Inflammatory macrophage (primary cell): ENCODE measurements around the gene CD59.
"Not testable (repeated sequence)": the region's sequence is repeated elsewhere in the genome, so short reads cannot be mapped to it uniquely, and the experiment has no call there.

Experiments used
- DNase-seq, 2 donors: peaks; one replicate each; pipeline ENCODE4 v3.0.0-alpha.2; 2020 to 2022

Gene CD59

DNA sequence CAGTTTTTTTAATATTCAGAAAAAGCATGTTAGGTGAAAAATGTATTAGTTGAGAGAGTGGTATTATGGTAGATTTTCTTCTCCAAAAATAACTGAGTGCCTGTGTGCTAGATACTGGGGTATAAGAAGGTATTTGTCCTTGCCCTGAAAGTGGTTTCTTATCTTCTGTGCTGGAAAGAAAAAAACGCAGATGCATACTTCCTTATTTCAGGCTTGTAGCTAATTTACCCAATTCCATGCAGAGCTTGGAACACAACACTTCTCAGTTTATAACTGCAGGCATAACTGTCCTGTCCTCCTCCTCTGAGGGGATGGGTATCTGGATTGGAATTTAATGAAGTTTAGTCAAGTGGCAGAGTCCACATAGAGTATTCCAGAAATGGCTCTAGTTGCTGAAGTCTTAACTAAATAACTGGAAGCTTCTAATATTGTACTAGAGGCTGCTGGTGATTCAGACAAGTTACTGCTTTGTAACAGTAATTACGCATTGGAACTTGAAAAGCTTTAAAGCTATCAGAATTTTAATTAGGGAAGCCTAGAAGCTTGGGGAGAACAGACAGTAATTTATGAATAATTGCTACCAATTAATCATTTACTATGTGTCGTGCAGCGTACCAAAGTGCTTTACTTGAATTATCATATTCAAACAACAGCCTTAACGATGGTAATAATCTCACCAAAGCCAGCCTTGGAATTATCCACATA is 22.9 kb downstream of the CD59 start:
- no peak for DNase-seq

DNA sequence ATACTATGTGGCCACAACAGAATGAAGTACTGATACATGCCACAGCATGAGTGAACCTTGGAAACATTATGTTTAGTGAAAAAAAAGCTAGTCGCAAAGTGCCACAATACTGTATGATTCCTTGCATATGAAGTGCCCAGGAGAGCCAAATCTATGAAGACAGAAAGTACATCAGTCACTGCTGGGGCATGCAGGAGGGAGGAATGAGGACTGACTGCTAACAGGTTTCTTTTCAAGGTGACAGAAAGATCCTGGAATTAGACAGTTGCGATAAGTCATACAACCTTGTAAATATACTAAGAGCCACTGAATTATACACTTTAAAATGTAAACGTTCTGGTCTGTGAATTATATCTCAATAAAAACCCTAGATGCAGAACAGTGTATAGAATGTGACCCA is 23.8 kb downstream of the CD59 start:
- no peak for DNase-seq

DNA sequence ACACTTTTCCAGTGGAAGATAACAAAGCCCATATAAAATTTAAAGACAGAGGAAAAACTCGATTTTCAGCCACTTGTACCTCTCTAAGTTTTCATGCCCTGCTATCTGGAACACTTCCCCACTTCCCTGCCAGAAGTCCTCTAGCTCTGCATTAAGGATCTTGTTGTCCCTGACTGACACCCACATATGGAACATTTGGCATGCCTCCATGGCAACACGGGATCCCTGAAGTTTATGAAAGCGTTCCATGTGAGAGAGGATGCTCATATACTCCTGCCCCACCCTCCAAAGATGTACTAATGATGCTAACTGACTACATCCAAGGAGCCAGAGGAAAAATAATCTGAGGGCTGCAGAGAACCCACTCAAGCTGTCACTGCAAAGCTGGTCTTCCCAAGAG is 26.8 kb downstream of the CD59 start:
- DNase-seq: no peak

- DNase-seq: no peak
Measured at GRCh38 chr11:33708985-33709384, 27.2 kb downstream of the CD59 start.

- DNase-seq: not testable (repeated sequence)
Measured at GRCh38 chr11:33707831-33708230, 28.4 kb downstream of the CD59 start.

DNA sequence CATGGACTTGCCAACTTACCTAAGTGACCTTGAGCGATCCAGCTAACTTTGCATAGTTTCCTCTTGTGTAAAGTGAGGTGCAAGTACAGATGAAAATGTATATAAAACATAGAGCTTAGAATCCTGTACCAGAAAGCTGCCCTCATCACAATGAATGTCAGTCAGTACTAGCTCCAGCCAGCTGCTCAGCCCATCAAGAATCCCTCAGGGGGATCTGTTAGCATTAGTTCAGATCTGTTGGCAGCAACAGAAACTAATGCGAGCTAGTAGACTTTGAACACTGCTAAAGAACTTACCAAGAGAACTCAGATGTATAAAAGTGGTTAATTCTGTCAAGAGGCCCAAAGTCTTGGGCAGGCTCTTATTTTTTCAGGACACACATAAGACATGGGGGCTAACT is 29.3 kb downstream of the CD59 start:
- DNase-seq: no peak

GRCh38 chr11:33706546-33706945 is 29.7 kb downstream of the CD59 start:
- DNase-seq: no peak

DNA sequence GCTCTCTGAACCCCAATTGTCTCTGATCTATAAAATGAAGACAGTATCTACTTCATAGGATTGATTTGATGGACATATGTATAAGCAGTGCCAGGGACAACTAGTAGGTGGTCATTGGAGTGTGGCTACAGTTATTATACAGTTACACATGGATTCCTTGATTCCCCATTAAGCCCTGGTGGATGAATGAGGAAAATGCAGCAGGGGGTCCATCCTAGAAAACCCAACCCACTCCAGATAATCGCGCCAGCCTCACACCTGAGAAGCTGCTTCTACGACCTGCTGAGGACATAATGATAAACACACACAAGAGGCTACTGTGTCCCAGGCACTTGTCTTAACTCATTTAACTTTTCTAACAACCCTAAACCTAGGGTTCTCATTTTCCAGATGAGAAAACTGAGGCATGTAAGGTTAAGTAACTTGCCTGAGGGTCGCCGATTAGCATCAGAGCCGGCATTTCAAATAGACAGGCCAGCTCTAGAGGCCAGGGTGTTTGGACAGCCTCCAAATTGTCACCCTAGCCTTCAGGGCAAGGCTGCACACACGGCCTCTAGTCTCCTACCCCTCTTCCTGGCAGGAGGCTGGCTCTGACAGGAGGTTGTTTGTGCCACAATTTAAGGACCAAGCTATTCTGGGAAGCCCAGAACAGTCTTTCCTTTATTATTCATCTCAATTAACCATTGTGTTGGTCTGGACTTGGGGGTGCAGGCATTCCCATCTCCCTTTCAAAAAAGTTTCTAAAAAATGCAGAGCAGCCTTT is 31.8 kb downstream of the CD59 start:
- no peak for DNase-seq

DNA sequence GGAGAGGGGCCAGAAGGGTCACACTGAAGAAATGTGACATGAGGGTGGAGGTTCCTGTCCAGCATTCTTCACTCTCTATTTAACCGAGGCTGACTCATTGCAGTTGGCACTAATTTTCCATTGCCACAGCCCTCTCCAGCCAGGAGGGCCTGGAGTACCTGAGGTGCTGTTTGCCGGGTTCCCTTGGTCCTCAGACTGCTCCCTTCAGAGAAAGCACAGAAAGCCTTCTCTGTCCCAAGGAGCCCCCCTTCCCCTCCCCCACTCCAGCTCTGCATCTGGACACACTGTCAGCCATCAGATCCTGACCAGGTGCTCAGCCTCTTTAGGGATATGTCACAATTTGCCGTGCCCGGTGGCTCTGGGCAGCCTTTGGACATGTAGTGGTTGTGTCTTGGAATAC is 32.4 kb downstream of the CD59 start:
- no peak for DNase-seq

DNA sequence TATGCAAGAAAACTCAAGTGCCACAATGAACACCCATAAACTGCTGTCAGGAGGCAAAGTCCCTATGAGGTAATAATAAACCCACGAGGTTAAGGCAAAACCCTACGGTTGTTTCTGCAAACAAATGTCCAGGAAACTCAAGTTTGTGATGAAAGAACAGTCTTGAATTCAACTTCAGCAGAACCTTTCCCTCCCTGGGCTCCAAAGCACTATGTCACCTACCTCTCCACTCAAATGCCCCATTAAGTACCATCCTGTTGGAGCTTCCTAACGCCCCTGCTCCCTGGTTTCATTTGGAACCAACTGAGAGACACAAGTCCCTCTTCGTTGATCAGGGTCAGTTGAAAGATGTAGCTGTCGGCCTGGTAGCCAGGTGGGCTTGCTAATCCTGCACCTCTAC is 33.0 kb downstream of the CD59 start:
- peak; percentile 16 to 30 for DNase-seq

- DNase-seq: peak; percentile 36 to 64
Measured at GRCh38 chr11:33701302-33702230, 34.7 kb downstream of the CD59 start.

DNA sequence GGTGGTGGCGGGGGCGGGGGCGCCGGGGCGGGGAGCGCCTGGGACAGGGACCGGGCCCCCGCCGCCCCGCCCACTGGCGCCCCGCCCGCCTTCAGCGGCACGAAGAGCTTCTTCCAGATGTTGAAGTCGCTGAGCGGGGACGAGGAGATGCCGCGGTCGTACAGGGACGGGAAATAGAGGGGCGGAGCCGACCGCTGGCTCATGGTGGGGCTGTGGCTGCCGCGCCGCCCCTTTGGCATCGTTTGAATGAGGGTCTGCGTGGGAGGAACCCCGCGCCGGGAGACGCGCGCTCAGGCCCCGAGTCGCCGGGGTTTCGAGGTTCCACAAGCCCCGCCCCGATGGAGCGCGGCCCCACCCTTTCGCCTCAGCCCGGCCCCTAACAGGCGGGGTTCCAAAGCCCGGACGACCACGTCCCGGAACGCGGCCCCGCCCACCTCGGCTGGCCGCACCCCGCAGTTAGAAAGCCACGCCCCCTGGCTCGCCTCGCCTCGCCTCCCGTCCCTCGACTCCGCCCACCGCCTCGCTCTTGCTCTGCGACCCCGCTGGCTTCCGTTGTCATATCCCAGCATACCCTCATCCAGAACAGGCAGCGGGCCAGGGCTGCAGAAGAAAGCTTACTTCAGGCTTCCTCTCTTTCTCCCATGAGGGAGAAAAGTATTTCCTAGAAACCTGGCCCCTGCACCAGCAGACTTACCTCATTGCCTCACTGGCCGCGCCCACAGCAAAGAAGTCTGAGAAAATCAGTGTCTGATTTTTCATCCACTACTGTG is 35.5 kb downstream of the CD59 start, which contains the start of gene C11orf91:
TSS of gene C11orf91 (minus strand) at position 325 of the 770 bp plus-strand sequence. CDS start at position 239, 86 bp downstream.
- peak; percentile 89 to 92 for DNase-seq

DNA sequence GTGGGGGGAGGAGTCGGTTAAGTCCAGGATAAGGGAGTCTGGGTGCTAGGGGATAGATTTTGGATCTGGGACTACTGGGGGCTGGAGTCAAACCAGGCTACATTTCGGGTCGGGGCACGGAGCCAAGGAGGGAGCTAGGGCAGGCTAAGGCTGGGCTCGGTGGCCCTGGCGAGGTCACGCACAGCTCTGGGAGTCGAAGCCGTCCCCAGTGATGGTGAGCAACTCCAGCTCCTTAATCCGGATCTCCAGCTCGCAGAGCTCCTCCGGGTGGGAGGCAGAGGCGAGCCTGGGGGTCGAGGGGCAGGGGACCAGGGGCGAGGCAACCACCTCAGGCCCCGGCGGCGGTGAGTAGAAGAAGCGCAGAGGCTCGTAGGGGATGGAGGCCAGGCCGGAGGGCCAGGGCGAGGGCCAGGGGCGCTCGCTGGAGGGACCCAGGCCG is 36.1 kb downstream of the CD59 start:
- DNase-seq: no peak

DNA sequence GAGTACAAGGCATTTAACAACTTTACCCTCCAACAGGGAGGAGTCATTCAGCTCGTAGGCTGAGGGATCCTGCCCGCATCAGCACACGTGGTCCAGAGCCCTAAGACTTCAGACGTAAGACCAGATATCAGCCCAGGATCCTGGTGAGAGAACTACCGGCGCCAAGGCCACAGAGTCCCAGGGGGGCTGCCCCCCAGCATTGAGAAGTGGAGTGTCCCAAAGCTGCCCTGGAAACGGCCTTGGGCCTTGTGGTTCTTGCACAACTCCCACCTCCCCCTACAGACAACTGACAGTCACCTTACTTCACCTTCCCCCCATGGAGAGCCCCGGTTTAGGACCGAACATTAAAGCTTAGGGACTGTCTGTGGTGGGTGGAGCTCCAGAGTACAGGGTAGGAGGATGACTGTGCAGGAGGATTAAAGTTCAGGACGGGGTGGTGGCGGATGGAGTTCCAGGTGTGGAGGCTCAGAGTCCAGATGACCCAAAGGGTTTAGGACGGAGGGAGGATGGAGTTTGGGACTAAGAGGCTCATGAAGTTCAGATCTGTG is 36.6 kb downstream of the CD59 start:
- DNase-seq: no peak

- DNase-seq: no peak
Measured at GRCh38 chr11:33698921-33699320, 37.3 kb downstream of the CD59 start.

DNA sequence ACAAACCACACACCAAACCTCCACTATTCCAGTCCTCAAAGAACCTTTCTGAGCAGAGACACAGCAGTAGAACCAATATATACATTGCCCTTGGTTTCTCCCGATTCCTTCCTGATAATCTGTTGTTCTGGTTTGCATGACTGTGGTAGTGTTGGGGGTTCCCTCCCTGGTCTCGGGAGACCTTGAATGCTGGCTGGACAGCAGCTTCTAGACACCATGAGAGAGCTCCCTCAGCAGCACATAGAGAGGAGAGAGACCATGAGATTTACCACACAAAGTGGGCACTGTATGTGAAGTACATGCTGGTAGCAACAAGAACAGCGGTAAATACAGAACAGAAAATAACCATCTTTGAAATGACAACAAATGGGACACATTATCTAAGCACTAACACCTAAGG is 38.2 kb downstream of the CD59 start:
- no peak for DNase-seq

GRCh38 chr11:33696931-33697638 is 39.1 kb downstream of the CD59 start:
- no peak for DNase-seq

GRCh38 chr11:33696411-33696810 is 39.8 kb downstream of the CD59 start:
- DNase-seq: no peak

- DNase-seq: no peak
Measured at GRCh38 chr11:33695051-33695566, 41.1 kb downstream of the CD59 start.

- DNase-seq: peak in 1 of 2 donors; percentile 46
Measured at GRCh38 chr11:33694346-33695050, 41.7 kb downstream of the CD59 start.
